HCT116 (cell line): Measurements from ENCODE around the gene CETN1. TPM values are rescaled to one million over a fixed set of nuclear protein-coding genes. Genes with fewer than 3 reads are reported as not detected.
A peak's percentile ranks its signal among the peaks of the same experiment; 100 is the strongest.

Experiments used
- ATAC-seq: fragments of 200-7000 bp; cut with Tn5 transposase; 2 replicates; pipeline ENCODE4 v1.9.1; 2020; ENCODE audit warnings: mild to moderate bottlenecking, moderate library complexity
- BruUV-seq: library from RNA; stranded (reverse); fragments of 400-500 nt; replicated peaks from 2 replicates; lab custom pipeline; 2021; lab: Mats Ljungman, UMichigan
- CTCF ChIA-PET: fragments of 300-600 bp; sonication (Branson Sonifier 250); formaldehyde crosslinking; loops from one replicate; lab custom pipeline; 2021; ENCODE audit warnings: antibody characterized with exemption; lab: Charles Lee
- POLR2A ChIA-PET: fragments of 300-600, 350-600 bp; sonication (Branson Sonifier 250); formaldehyde crosslinking; loops from one replicate; lab custom pipeline; 2021; ENCODE audit warnings: antibody characterized with exemption; lab: Charles Lee
- RAD21 ChIA-PET, 2 experiments: fragments of 300-600 bp; sonication (Branson Sonifier 250); formaldehyde crosslinking; loops; one replicate each; lab custom pipeline; 2023; ENCODE audit warnings: low total read pairs in 2 of 2; ENCODE audit not compliant: uncharacterized antibody in 2 of 2, unreplicated experiment in 2 of 2, low non-redundant PET in 1 of 2; lab: Charles Lee
- DNase-seq: peaks from one replicate; pipeline ENCODE4 v3.0.0-alpha.2; 2010; ENCODE audit warnings: low read depth, low spot score
- H2AFZ ChIP-seq: fragments of 200-600 bp; shearing (Covaris generic), sonication (generic); 2 replicates; pipeline ENCODE4 v1.6.1; 2017; ENCODE audit warnings: low read depth, mixed run types, mixed read lengths, antibody characterized with exemption, low read length; ENCODE audit not compliant: poor library complexity, severe bottlenecking
- H3K27ac ChIP-seq: 2 replicates; pipeline ENCODE4 v1.5.1; 2012; ENCODE audit warnings: low read depth, low read length
- H3K27me3 ChIP-seq: fragments of 200-600 bp; sonication (generic); 2 replicates; pipeline ENCODE4 v1.6.1; 2016; ENCODE audit warnings: mixed run types, low read length, mixed read lengths; ENCODE audit not compliant: insufficient read depth
- H3K36me3 ChIP-seq, 2 experiments: fragments of 200-500 bp in 1 of 2; fragments of 200-600 bp in 1 of 2; sonication (Bioruptor generic) in 1 of 2; sonication (generic) in 1 of 2; 2 replicates each; pipeline versions ENCODE4 v1.5.1 to v1.6.1; 2014 to 2016; ENCODE audit warnings: low read length in 2 of 2, inconsistent platforms in 1 of 2, mixed read lengths in 1 of 2, mixed run types in 1 of 2; ENCODE audit not compliant: insufficient read depth in 2 of 2, control insufficient read depth in 1 of 2
- H3K4me1 ChIP-seq, 2 experiments: fragments of 200-600 bp in 1 of 2; sonication (generic) in 1 of 2; 2 replicates each; pipeline versions ENCODE4 v1.5.1 to v1.6.1; 2012 to 2017; ENCODE audit warnings: low read length in 2 of 2, inconsistent platforms in 1 of 2, mild to moderate bottlenecking in 1 of 2, mixed read lengths in 1 of 2, mixed run types in 1 of 2, moderate library complexity in 1 of 2; ENCODE audit not compliant: insufficient read depth in 2 of 2, control insufficient read depth in 1 of 2
- H3K4me2 ChIP-seq: fragments of 200-600 bp; sonication (generic); 2 replicates; pipeline ENCODE4 v1.6.1; 2017; ENCODE audit warnings: mixed run types, low read length, mixed read lengths
- H3K4me3 ChIP-seq, 2 experiments: fragments of 200-600 bp in 1 of 2; sonication (generic) in 1 of 2; replicated peaks in 1 of 2; 2 replicates each; pipeline ENCODE4 v1.5.1; 2011 to 2016; ENCODE audit warnings: low read length in 2 of 2, control low read depth in 1 of 2, low read depth in 1 of 2, mild to moderate bottlenecking in 1 of 2, mixed read lengths in 1 of 2, mixed run types in 1 of 2
- H3K79me2 ChIP-seq: fragments of 200-600 bp; sonication (generic); 2 replicates; pipeline ENCODE4 v1.6.1; 2017; ENCODE audit warnings: mild to moderate bottlenecking, mixed run types, low read length, moderate library complexity, mixed read lengths; ENCODE audit not compliant: insufficient read depth
- H3K9ac ChIP-seq: fragments of 200-600 bp; sonication (generic); 2 replicates; pipeline ENCODE4 v1.6.1; 2016; ENCODE audit warnings: low read length, mixed read lengths
- H3K9me2 ChIP-seq: fragments of 200-600 bp; sonication (generic), shearing (Covaris generic); 2 replicates; pipeline ENCODE4 v1.6.1; 2017; ENCODE audit warnings: mixed run types, mild to moderate bottlenecking, moderate library complexity; ENCODE audit not compliant: insufficient read depth
- H3K9me3 ChIP-seq, 2 experiments: fragments of 200-500 bp in 1 of 2; fragments of 200-600 bp in 1 of 2; sonication (Bioruptor generic) in 1 of 2; sonication (generic) in 1 of 2; 2 replicates each; pipeline ENCODE4 v1.6.1; 2014 to 2017; ENCODE audit warnings: low read length in 2 of 2, mixed read lengths in 2 of 2, inconsistent platforms in 1 of 2, low read depth in 1 of 2, mild to moderate bottlenecking in 1 of 2, mixed run types in 1 of 2, moderate library complexity in 1 of 2; ENCODE audit not compliant: control insufficient read depth in 1 of 2, insufficient read depth in 1 of 2
- H4K20me1 ChIP-seq: fragments of 200-600 bp; sonication (generic), shearing (Covaris generic); 2 replicates; pipeline ENCODE4 v1.6.1; 2017; ENCODE audit warnings: mixed run types, mild to moderate bottlenecking, moderate library complexity; ENCODE audit not compliant: insufficient read depth
- CTCF ChIP-seq, 3 experiments: fragments of 200-600 bp in 1 of 3; sonication (generic) in 1 of 3; IDR thresholded peaks in 2 of 3; conservative IDR thresholded peaks in 1 of 3; 2 replicates each; pipeline ENCODE4 v1.5.1; 2012 to 2017; ENCODE audit warnings: low read depth in 2 of 3, low read length in 2 of 3, antibody characterized with exemption in 1 of 3, borderline replicate concordance in 1 of 3, control low read depth in 1 of 3, mild to moderate bottlenecking in 1 of 3, mixed read lengths in 1 of 3, mixed run types in 1 of 3, moderate library complexity in 1 of 3; ENCODE audit not compliant: insufficient read depth in 1 of 3
- EZH2phosphoT487 ChIP-seq: fragments of 200-600 bp; IDR thresholded peaks from 2 replicates; pipeline ENCODE4 v1.6.1; 2018; ENCODE audit warnings: antibody characterized with exemption, borderline replicate concordance
- RAD21 ChIP-seq: IDR thresholded peaks from 2 replicates; pipeline ENCODE4 v1.6.1; 2012; ENCODE audit warnings: low read depth, mild to moderate bottlenecking
- REST ChIP-seq: IDR thresholded peaks from 2 replicates; pipeline ENCODE4 v1.6.1; 2012; ENCODE audit warnings: low read depth
- SP1 ChIP-seq: IDR thresholded peaks from 2 replicates; pipeline ENCODE4 v1.6.1; 2012; ENCODE audit warnings: low read depth
- SRF ChIP-seq: IDR thresholded peaks from 2 replicates; pipeline ENCODE4 v1.6.1; 2012; ENCODE audit warnings: low read depth
- TCF7L2 ChIP-seq: IDR thresholded peaks from 2 replicates; pipeline ENCODE4 v1.7.0; 2011; ENCODE audit warnings: borderline replicate concordance, inconsistent platforms; ENCODE audit not compliant: insufficient read depth, insufficient read length; ENCODE audit errors: extremely low read depth
- ZFX ChIP-seq: fragments of 450-650 bp; IDR thresholded peaks from 2 replicates; pipeline ENCODE4 v1.6.1; 2017
- ZNF274 ChIP-seq: fragments of 200-500 bp; sonication (Bioruptor generic); IDR thresholded peaks from 2 replicates; pipeline ENCODE4 v1.6.1; 2014; ENCODE audit warnings: mild to moderate bottlenecking, low read depth, low read length, inconsistent platforms
- intact Hi-C: fragments of 100-400 bp; cut with micrococcal nuclease; formaldehyde crosslinking; loops from 2 replicates; pipeline ENCODE4 v1.10.0; 2022
- total RNA-seq: library from RNA; stranded (reverse); gene quantifications from one replicate; pipeline ENCODE4 v1.2.1, GENCODE V29; 2021; ENCODE audit not compliant: unreplicated experiment

The CETN1 gene
- total RNA-seq, 1 experiment from 2014 or later, result not detected

- ChIA-PET CTCF (interaction anchor here (0.8 kb wide), 1 partner anchor 325 kb away, joined by 3 read pairs; no protein-coding TSS in a partner anchor), POLR2A (no interaction called here), RAD21 (no interaction called here)
- H3K9me2 ChIP-seq, result no peaks in the 10 kb centered on the region
- no peak overlapping the region for H3K9ac ChIP-seq
- no peaks in the 10 kb centered on the region for H3K36me3 ChIP-seq
- no peak overlapping the region for H3K4me2 ChIP-seq
- no peak overlapping the region for H3K4me3 ChIP-seq
- H3K4me1 ChIP-seq, result no peaks in the 10 kb centered on the region
- no peaks in the 10 kb centered on the region for H3K9me3 ChIP-seq
- H3K27me3 ChIP-seq, result no peaks in the 10 kb centered on the region
- ATAC-seq (peak; percentile 78), DNase-seq (peak; percentile 35)
- H4K20me1 ChIP-seq, result no peaks in the 10 kb centered on the region
- H3K79me2 ChIP-seq, result no peaks in the 10 kb centered on the region
- no peak overlapping the region for H2AFZ ChIP-seq
- TF ChIP-seq EZH2phosphoT487 (no peak), CTCF (IDR thresholded peaks at IDR 0.05 in 2 of 3, conservative IDR thresholded peaks at IDR 0.05 in 1 of 3; ENCODE audit: borderline replicate concordance in 1 of 3, insufficient read depth in 1 of 3, low read depth in 2 of 3, low read length in 2 of 3) (peak; percentile 62 to 76 (median 69)), RAD21 (peak; percentile 85)
- no TSS peak for BruUV-seq
- no peak overlapping the region for H3K27ac ChIP-seq
- intact Hi-C loops, result loop anchor here (1.0 to 5.0 kb wide), 3 partner anchors 19 to 330 kb away; no protein-coding TSS in a partner anchor
These were observed 36.3 kb downstream of the CETN1 start for GRCh38 chr18:616380-616995.

GRCh38 chr18:617970-618504, 37.9 kb downstream of the CETN1 start:
- H3K4me1 ChIP-seq, result no peaks in the 10 kb centered on the region
- H3K27me3 ChIP-seq, result no peaks in the 10 kb centered on the region
- DNase-seq (no peak), ATAC-seq (no peak)
- CTCF ChIA-PET, result interaction anchor here (1.6 kb wide), 1 partner anchor 213 kb away, joined by 6 read pairs; no protein-coding TSS in a partner anchor
- no peak overlapping the region for H3K4me2 ChIP-seq
- no TSS peak for BruUV-seq
- no peak overlapping the region for H3K9ac ChIP-seq
- no peak overlapping the region for H2AFZ ChIP-seq
- H3K9me3 ChIP-seq, result no peaks in the 10 kb centered on the region
- RAD21 ChIA-PET, result interaction anchor here in 1 of 2 experiments (0.7 kb wide), 1 partner anchor 332 kb away, joined by 3 read pairs; no protein-coding TSS in a partner anchor
- H3K36me3 ChIP-seq, result no peaks in the 10 kb centered on the region
- no peaks in the 10 kb centered on the region for H3K79me2 ChIP-seq
- no peaks in the 10 kb centered on the region for H4K20me1 ChIP-seq
- POLR2A ChIA-PET, result no interaction called here
- no peak overlapping the region for H3K4me3 ChIP-seq
- intact Hi-C loops, result loop anchor here (5.0 kb wide), 1 partner anchor 121 kb away; no protein-coding TSS in a partner anchor
- H3K9me2 ChIP-seq, result no peaks in the 10 kb centered on the region
- H3K27ac ChIP-seq, result no peak overlapping the region
- TF ChIP-seq SP1, result no peak
- no peak for TF ChIP-seq TCF7L2
- TF ChIP-seq ZNF274, result no peak
- no peak for TF ChIP-seq SRF
- no peak for TF ChIP-seq CTCF (IDR thresholded peaks at IDR 0.05 in 2 of 3, conservative IDR thresholded peaks at IDR 0.05 in 1 of 3; ENCODE audit: borderline replicate concordance in 1 of 3, insufficient read depth in 1 of 3, low read depth in 2 of 3, low read length in 2 of 3)
- TF ChIP-seq ZFX, result no peak
- no peak for TF ChIP-seq REST
